GM18508 (cell line): Measurements from ENCODE around the gene ZBTB9.

Experiments used
- ATAC-seq: cut with Tn5 transposase; IDR thresholded peaks from one replicate; pipeline ENCODE4 v1.9.1; 2021; ENCODE audit warnings: moderate number of reproducible peaks; ENCODE audit not compliant: insufficient read depth, unreplicated experiment

The ZBTB9 gene

DNA sequence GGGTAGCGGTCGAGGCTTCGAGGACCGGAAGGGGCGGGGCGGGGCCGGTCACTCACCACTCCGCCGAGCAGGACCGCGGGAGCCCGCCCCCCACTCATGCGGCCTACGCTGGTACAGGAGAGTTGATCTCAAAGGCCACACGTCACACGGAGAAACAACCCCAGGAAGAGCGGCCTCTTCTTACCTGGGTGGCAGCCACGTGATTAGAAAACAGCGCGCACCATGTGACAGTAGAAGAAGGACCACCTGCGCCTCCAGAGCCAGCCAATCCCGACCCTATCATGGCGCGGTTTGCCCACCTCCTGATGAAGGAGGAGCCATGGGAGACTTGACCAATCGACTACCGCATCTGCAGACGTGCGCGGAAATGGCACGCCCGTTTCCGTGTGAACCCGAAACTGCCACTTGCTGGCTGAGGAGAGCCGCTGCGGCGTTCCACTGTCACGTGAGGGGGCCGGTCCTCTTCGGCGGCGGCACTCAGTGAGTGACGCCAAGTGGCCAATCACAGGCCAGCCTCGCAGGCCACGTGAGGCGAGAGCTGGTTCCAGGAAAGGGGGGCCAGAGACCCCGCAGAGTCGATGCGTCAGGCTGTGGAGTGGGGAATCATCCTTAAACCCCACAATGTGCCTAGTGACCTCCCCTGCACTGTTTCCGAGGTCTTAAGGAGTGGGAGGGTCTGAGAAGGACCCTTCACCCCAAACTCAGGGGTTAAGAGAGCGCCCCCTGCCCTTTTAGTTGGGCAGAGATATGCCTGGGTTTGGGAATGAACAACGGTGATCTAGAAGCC is 36.3 kb upstream of the ZBTB9 start, which contains the start of gene CUTA:
Gene CUTA (minus strand): TSS at position 205 of the 787 bp plus-strand sequence. CDS start 107 bp downstream, at position 98.
- peak; percentile 78 for ATAC-seq

- ATAC-seq: no peak
Measured at GRCh38 chr6:33418690-33419291, 35.6 kb upstream of the ZBTB9 start.

DNA sequence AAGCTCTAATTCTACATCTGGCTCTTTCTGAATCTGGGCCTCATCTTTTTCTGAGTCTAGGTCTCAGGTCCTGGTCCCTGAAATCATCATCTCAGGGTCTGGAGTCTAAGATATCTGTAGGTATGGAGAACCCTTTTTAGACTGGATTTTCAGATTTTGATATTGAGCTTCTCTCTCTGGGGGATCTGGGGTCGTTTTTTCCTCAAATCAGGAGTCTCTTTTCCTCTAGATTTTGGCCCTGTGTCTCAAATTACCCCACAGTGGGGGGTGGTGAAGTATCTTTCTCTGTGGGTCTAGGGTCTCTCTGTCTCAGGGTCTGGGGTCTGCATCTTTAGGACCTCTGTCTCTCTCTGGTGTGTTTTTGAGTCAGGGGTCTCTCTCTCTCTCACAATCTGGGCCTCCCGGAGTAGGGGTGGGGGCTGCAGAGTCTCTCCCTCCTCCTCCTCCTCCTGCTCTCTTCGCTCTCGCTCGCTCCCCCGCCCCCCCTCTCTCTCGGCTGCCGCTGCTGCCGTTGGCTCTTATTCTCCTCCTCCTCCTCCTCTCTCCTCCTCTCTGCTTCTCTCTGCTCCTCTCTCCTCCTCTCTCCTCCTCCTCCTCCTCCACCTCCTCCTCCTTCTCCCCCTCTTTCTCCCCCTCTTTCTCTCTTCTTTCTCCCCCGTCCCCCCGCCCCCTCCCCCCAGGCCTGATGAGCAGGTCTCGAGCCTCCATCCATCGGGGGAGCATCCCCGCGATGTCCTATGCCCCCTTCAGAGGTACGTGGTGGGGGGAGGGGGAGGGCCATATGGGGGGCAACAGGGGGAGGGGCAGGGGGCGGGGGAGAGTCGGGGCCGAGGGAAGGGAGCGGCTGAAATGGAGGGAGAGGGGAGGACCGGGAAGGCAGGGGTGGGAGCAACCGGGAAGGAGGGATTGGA is 34.5 kb upstream of the ZBTB9 start, which contains the start of gene SYNGAP1:
Gene SYNGAP1 (plus strand): TSS at position 486 of the 911 bp plus-strand sequence. CDS start 200 bp downstream, at position 686.
- ATAC-seq: no peak

DNA sequence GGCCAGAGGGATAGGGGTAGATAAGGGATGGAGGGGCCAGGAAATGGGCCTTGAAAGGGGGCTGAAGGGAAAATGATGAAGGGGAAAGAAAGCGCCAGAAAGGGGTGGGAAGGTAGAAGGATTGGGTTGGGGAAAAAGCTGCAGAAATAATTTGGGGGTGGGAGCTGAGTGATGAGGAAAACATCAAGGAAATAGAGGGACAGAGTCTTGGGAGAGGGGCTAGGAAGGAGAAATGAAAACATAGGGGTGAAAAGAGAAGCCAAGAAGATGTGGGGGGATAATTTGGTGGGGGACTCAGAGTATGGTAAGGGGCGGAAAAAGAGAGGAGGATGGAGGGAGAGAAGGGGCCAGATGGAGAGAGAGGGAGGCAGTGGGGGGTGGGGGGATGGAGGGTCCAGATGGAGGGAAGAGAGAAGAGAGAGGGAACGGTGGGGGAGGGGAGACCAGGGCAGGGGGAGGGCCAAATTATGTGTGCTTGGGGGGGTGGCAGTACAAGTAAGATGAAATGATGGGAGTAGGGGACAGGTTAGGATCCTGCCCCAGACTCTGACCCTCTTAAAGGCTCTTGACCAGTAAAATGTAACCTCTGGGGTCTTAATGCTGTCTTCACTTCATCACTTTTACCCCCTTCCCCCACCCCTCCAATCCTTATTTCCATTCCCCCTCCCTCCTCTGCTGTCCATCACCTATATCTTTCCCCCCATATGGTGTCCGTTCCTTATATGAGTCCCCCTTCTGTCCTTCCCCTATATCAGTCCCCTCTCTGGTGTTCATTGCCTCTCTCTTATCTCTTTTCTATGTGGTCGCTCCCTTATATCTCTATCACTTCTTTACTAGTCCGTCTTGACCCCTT is 33.7 kb upstream of the ZBTB9 start:
- no peak for ATAC-seq

GRCh38 chr6:33421344-33421643 is 33.1 kb upstream of the ZBTB9 start:
- no peak for ATAC-seq

DNA sequence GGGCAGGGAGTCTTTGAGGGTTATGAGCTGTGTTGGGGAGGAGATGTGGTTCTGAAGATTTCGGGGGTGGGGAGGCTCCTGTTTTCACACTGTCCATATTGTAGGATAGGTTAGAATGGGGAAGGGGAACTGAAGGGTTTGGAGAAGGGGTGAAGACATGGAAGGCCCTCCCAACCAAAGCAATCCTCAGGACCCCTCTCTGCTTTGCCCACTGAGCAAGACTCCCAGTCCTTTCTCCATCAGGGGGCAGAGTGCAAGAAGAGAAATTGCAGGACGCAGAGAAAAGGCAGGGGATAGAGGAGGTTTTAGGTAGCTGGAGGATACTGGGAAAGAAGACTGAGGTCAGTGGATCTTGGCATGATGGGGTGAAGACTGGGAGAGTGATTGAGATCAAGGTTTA is 30.6 kb upstream of the ZBTB9 start:
- ATAC-seq: no peak

- ATAC-seq: no peak
Measured at GRCh38 chr6:33424855-33425667, 29.3 kb upstream of the ZBTB9 start.

DNA sequence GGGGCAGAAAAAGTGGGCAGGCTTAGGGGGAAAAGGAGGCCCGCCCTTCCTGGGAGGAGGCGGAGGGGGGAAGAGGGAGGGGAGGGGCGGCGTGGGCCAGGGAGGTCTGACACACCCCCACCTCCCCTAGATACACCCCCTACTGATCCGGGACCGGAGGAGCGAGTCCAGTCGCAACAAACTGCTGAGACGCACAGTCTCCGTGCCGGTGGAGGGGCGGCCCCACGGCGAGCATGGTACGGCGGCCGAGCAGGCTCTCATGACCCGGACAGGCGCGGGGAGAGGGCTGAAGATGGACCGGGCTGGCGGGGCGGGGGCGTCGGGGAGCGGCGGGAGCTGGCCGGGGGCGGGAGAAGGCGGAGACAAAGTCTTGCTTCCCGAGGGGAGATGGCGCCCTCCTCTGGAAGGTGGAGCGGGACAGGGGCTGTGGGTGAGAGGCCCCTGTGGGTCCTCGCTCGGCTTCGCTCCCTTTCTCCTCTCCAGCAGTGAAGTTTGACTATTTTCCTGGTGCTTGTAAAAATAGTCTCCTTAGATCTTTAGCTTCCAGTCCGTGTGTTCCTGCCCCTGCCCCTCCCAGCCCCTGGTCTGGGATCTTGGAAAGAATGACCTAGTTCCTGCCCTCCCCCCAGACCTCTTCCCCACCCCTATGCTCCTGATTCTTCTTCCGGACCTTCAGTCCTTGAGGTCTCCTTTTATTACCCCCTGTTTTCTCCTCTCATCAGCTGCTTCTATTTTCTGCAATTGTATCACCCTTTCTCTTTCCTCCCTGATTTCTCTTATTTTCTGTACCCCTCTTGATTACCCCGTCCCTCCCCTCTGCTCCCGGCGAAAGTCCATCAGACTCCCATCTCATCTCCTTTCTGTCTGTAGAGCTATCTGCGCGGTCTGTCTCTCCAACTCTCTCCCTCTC is 28.5 kb upstream of the ZBTB9 start:
- ATAC-seq: no peak

DNA sequence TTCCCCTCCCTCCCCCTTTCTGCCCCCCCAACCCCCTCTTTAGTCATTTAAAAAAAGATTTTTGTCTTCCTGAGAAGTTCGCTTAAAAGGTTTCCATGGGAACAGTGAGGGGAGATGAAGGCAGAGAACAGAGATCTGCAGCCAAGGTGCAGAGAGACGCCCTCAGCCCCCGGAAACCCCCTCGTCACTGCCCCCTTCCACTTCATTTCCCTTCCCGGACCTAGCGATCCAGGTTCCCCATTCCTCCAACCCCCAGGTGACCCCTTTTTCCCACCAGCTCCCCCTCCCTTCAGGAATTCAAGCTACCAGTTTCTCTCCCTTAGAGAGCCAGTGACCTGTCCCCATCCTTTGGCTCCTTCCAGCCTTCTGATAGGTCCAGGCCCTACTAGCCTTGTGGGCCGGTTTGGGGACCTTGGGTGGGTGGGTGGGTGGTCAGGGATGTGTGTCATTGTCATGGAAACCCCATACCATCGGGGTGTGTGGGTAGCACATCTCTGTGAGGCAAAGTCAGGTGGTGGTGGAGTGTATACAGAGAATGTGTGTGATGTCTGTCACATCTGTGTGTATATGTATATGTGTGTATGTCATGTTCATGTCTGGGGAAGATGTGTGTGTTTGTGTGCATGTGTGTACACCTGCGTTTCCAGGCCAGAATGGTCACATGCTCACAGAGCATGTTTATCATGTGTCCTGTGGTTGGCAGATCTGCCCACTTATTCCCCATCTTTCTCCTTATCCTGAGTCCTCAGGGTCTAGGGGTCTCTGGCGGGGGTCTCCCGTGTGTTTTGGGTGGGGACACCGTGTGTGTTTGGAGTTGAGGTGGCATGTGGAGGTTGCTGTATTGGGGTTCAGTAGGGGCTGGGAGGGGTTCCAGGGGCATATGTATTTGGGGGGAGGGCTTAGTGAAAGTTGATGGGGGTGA is 27.5 kb upstream of the ZBTB9 start:
- ATAC-seq: no peak

- ATAC-seq: no peak
Measured at GRCh38 chr6:33427585-33428223, 26.7 kb upstream of the ZBTB9 start.

- ATAC-seq: no peak
Measured at GRCh38 chr6:33428224-33428965, 26.0 kb upstream of the ZBTB9 start.

- no peak for ATAC-seq
Measured at GRCh38 chr6:33428966-33429749, 25.2 kb upstream of the ZBTB9 start.

GRCh38 chr6:33429750-33430052 is 24.7 kb upstream of the ZBTB9 start:
- ATAC-seq: no peak

GRCh38 chr6:33430334-33430733 is 24.0 kb upstream of the ZBTB9 start:
- no peak for ATAC-seq
